BJ (cell line): ENCODE measurements around the gene TYW1B. TPM values are rescaled to one million over a fixed set of nuclear protein-coding genes. Genes with fewer than 3 reads are reported as not detected.
"Not testable (repeated sequence)": the region's sequence is repeated elsewhere in the genome, so short reads cannot be mapped to it uniquely, and the experiment has no call there.

Experiments
- CTCF ChIA-PET: fragments of 350-600 bp; formaldehyde crosslinking; extraction: SDS; loops from one replicate; lab custom pipeline; 2021; ENCODE audit warnings: antibody characterized with exemption, inconsistent platforms; lab: Yijun Ruan, JAX
- POLR2A ChIA-PET: fragments of 300-600 bp; sonication (Branson Sonifier 250); formaldehyde crosslinking; extraction: SDS; loops from one replicate; lab custom pipeline; 2021; ENCODE audit warnings: antibody characterized with exemption; lab: Charles Lee
- DNase-seq: peaks from one replicate; pipeline ENCODE4 v3.0.0-alpha.2; 2011; ENCODE audit warnings: low read depth
- H3K27me3 ChIP-seq: 2 replicates; pipeline ENCODE4 v1.6.0; 2011; ENCODE audit warnings: low read length; ENCODE audit not compliant: control insufficient read depth, insufficient read depth
- H3K36me3 ChIP-seq: 2 replicates; pipeline ENCODE4 v1.5.1; 2011; ENCODE audit warnings: low read length; ENCODE audit not compliant: control insufficient read depth, insufficient read depth
- H3K4me3 ChIP-seq: 2 replicates; pipeline ENCODE4 v1.5.1; 2011; ENCODE audit warnings: low read depth, mild to moderate bottlenecking, control low read depth, low read length
- polyA plus RNA-seq: library from polyadenylated mRNA; depleted of rRNA; stranded (reverse); fragments of >200 nt; gene quantifications from 2 replicates; pipeline ENCODE4 v1.2.3, GENCODE V29; 2011
- TF ChIP-seq, protein P1 (sequence below): IDR thresholded peaks from 2 replicates; pipeline ENCODE4 v1.5.1; 2011; ENCODE audit warnings: low read depth, mild to moderate bottlenecking, control low read depth, inconsistent platforms, low read length, moderate library complexity; ENCODE audit not compliant: insufficient read depth

The TYW1B gene
- polyA plus RNA-seq, 1 experiment, result 0.37 TPM

- ChIA-PET POLR2A (no interaction called here), CTCF (no interaction called here)
- Histone ChIP-seq H3K36me3 (no peaks in the 10 kb centered on the region), H3K4me3 (no peak overlapping the region), H3K27me3 (no peaks in the 10 kb centered on the region)
- TF ChIP-seq, protein P1, sequence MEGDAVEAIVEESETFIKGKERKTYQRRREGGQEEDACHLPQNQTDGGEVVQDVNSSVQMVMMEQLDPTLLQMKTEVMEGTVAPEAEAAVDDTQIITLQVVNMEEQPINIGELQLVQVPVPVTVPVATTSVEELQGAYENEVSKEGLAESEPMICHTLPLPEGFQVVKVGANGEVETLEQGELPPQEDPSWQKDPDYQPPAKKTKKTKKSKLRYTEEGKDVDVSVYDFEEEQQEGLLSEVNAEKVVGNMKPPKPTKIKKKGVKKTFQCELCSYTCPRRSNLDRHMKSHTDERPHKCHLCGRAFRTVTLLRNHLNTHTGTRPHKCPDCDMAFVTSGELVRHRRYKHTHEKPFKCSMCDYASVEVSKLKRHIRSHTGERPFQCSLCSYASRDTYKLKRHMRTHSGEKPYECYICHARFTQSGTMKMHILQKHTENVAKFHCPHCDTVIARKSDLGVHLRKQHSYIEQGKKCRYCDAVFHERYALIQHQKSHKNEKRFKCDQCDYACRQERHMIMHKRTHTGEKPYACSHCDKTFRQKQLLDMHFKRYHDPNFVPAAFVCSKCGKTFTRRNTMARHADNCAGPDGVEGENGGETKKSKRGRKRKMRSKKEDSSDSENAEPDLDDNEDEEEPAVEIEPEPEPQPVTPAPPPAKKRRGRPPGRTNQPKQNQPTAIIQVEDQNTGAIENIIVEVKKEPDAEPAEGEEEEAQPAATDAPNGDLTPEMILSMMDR, result no peak
- DNase-seq, result no peak
Measured at GRCh38 chr7:72709909-72710308, 118.1 kb downstream of the TYW1B start.

DNA sequence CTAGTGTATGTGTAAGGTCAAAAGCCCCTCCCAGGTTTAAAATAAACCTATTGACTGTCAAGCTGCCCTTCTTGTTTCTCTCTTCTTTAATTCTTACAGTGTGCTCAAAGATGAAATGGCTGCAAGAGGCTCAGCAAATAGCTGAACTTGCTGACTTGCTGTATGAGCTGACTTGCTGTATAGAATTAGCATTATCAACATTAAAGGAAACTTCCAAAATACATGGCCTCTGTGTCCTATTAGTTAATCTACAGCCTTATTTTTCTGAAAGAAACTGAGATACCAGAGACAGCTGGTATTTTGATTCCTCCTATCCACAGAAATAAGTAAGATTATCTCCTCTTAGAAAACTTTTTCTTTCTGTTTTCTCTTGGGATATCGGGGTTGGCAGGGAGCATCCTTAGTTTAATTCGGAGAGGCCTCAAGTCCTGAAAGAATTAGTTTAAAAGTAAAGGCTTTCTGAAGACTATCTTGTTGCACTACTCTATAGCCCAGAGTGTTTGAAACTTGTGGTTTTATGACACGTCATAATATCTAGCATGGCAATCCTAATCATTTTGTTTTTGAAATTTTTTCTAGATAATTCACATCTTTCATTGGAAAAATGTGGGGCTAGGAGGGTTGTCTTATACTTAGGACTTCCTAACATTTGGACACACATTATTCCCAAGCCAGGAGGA lies 119.5 kb downstream of the TYW1B start:
- H3K36me3 ChIP-seq, CTCF ChIA-PET, DNase-seq, POLR2A ChIA-PET, H3K27me3 ChIP-seq, H3K4me3 ChIP-seq: not testable (repeated sequence)

DNA sequence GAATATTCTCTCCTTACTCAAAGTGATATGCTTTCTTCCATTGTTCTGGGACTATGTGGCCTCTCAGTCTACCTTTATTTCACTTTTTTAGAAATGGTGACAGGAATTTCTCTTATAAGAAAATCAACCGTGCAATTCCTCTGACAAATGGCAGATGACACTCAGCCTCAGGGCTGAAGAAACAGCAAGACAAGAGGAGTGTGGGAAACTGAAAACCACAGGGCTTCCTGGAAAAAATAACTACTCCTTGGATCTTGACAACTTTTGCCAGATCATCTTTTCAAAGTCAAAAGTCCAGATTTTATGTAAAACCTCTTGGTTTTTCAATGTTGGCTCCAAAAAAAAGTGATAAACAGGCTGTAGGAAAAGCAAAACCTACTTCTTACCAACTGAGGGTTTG lies 121.5 kb downstream of the TYW1B start:
- TF ChIP-seq, protein P1, result no peak
- ChIA-PET CTCF (no interaction called here), POLR2A (no interaction called here)
- DNase-seq, result no peak
- no peaks in the 10 kb centered on the region for H3K36me3 ChIP-seq
- H3K27me3 ChIP-seq, result no peaks in the 10 kb centered on the region
- no peak overlapping the region for H3K4me3 ChIP-seq

- POLR2A ChIA-PET, CTCF ChIA-PET, DNase-seq, H3K36me3 ChIP-seq, H3K4me3 ChIP-seq, H3K27me3 ChIP-seq: not testable (repeated sequence)
Measured at GRCh38 chr7:72705693-72706092, 122.3 kb downstream of the TYW1B start.

DNA sequence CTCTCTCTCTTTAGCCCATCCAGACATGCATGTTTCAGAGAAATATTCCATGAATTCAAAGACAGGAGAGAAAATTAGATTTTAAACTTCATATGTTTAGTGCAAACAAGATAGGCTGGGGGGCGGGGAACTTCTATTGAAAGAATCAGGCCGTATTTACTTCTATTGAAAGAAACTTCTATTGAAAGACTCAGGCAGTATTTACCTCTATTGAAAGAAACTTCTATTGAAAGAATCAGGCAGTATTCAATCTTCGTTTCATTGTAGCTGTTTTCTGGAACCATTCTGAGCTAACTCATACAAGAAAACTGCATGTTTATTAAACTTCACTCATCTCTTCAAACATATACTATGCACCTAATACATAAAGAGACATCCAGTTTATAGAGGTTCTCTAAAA lies 123.1 kb downstream of the TYW1B start:
- DNase-seq, result no peak
- H3K36me3 ChIP-seq, result no peaks in the 10 kb centered on the region
- no peaks in the 10 kb centered on the region for H3K27me3 ChIP-seq
- CTCF ChIA-PET, result no interaction called here
- TF ChIP-seq, protein P1, result no peak
- POLR2A ChIA-PET, result no interaction called here
- H3K4me3 ChIP-seq, result no peak overlapping the region

- H3K27me3 ChIP-seq, H3K36me3 ChIP-seq, POLR2A ChIA-PET, H3K4me3 ChIP-seq, CTCF ChIA-PET, DNase-seq: not testable (repeated sequence)
Measured at GRCh38 chr7:72700548-72700947, 127.5 kb downstream of the TYW1B start.

- POLR2A ChIA-PET, DNase-seq, CTCF ChIA-PET: not testable (repeated sequence)
Measured at GRCh38 chr7:72697066-72697465, 130.9 kb downstream of the TYW1B start.

GRCh38 chr7:72696643-72697042 lies 131.4 kb downstream of the TYW1B start:
- DNase-seq, CTCF ChIA-PET, H3K27me3 ChIP-seq, POLR2A ChIA-PET, H3K36me3 ChIP-seq, H3K4me3 ChIP-seq: not testable (repeated sequence)

More at GRCh38 chr7:72697066-72697465, 130.9 kb downstream of the TYW1B start:
- not testable (repeated sequence) for H3K36me3 ChIP-seq, H3K4me3 ChIP-seq, H3K27me3 ChIP-seq

GRCh38 chr7:72695482-72695881 lies 132.5 kb downstream of the TYW1B start:
- H3K27me3 ChIP-seq, POLR2A ChIA-PET, CTCF ChIA-PET, H3K4me3 ChIP-seq, DNase-seq, H3K36me3 ChIP-seq: not testable (repeated sequence)

DNA sequence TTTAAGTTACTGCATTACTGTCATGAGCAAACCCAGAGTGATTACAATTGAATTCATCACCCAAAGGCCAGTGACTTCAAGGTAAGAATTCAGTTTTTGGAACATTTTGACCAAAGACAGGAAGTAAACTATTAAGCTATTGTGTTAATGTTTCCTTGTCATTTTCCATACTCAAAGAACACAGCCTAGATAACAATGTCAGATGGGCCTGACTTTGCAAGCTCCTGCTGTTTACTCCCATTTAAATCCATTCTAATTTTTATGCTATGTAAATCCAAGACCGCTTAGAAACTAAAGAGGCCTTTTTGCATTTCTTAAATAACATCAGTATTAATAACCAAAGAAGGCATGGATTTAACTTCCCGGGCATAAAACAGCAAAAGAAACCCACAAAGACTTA lies 136.6 kb downstream of the TYW1B start:
- DNase-seq, CTCF ChIA-PET, POLR2A ChIA-PET, H3K27me3 ChIP-seq, H3K36me3 ChIP-seq, H3K4me3 ChIP-seq: not testable (repeated sequence)
